ENCODE results near the gene ABLIM2.

ABLIM2 gene

GRCh38 chr4:8162625-8163024 is 4.0 kb upstream of the ABLIM2 start:
- no peaks in the 10 kb centered on the region for H3K9me3 ChIP-seq (ENCODE audit: control insufficient read depth, insufficient read depth, low read length)
- H3K4me1 ChIP-seq (ENCODE audit: insufficient read depth, low read length) = no peaks in the 10 kb centered on the region
- H3K36me3 ChIP-seq (ENCODE audit: insufficient read depth, low read length) = no peaks in the 10 kb centered on the region
- H3K9ac ChIP-seq (ENCODE audit: low read depth, low read length) = no peak overlapping the region

GRCh38 chr4:8160572-8160971 is 2.0 kb upstream of the ABLIM2 start:
- Histone ChIP-seq H3K36me3 (ENCODE audit: insufficient read depth, low read length) (no peaks in the 10 kb centered on the region), H3K9ac (ENCODE audit: low read depth, low read length) (no peak overlapping the region), H3K9me3 (ENCODE audit: control insufficient read depth, insufficient read depth, low read length) (no peaks in the 10 kb centered on the region), H3K4me1 (ENCODE audit: insufficient read depth, low read length) (no peaks in the 10 kb centered on the region)

GRCh38 chr4:8160233-8160560 is 1.6 kb upstream of the ABLIM2 start:
- Histone ChIP-seq H3K9me3 (ENCODE audit: control insufficient read depth, insufficient read depth, low read length) (no peaks in the 10 kb centered on the region), H3K9ac (ENCODE audit: low read depth, low read length) (no peak overlapping the region), H3K4me1 (ENCODE audit: insufficient read depth, low read length) (no peaks in the 10 kb centered on the region), H3K36me3 (ENCODE audit: insufficient read depth, low read length) (no peaks in the 10 kb centered on the region)

- H3K9me3 ChIP-seq (ENCODE audit: control insufficient read depth, insufficient read depth, low read length) = no peaks in the 10 kb centered on the region
Measured at GRCh38 chr4:8159537-8160232, 1.1 kb upstream of the ABLIM2 start.

GRCh38 chr4:8157944-8158709 is 486 bp downstream of the ABLIM2 start:
- H3K9ac ChIP-seq (ENCODE audit: low read depth, low read length) = peak overlapping the region; percentile 81
- H3K36me3 ChIP-seq (ENCODE audit: insufficient read depth, low read length) = no peaks in the 10 kb centered on the region
- H3K4me1 ChIP-seq (ENCODE audit: insufficient read depth, low read length) = no peaks in the 10 kb centered on the region
- H3K9me3 ChIP-seq (ENCODE audit: control insufficient read depth, insufficient read depth, low read length) = no peaks in the 10 kb centered on the region

More at GRCh38 chr4:8159537-8160232, 1.1 kb upstream of the ABLIM2 start:
- Histone ChIP-seq H3K36me3 (ENCODE audit: insufficient read depth, low read length) (no peaks in the 10 kb centered on the region), H3K9ac (ENCODE audit: low read depth, low read length) (peak overlapping the region; percentile 81; the same call in 1 of the 2 replicates), H3K4me1 (ENCODE audit: insufficient read depth, low read length) (no peaks in the 10 kb centered on the region)

GRCh38 chr4:8157496-8157895 is 1.1 kb downstream of the ABLIM2 start:
- no peaks in the 10 kb centered on the region for H3K9me3 ChIP-seq (ENCODE audit: control insufficient read depth, insufficient read depth, low read length)
- peak overlapping the region; percentile 81; the same call in 1 of the 2 replicates for H3K9ac ChIP-seq (ENCODE audit: low read depth, low read length)
- H3K36me3 ChIP-seq (ENCODE audit: insufficient read depth, low read length) = no peaks in the 10 kb centered on the region
- H3K4me1 ChIP-seq (ENCODE audit: insufficient read depth, low read length) = no peaks in the 10 kb centered on the region

- no peaks in the 10 kb centered on the region for H3K36me3 ChIP-seq (ENCODE audit: insufficient read depth, low read length)
- no peaks in the 10 kb centered on the region for H3K9me3 ChIP-seq (ENCODE audit: control insufficient read depth, insufficient read depth, low read length)
- no peak overlapping the region for H3K9ac ChIP-seq (ENCODE audit: low read depth, low read length)
- H3K4me1 ChIP-seq (ENCODE audit: insufficient read depth, low read length) = no peaks in the 10 kb centered on the region
Measured at GRCh38 chr4:8156617-8157016, 2.0 kb downstream of the ABLIM2 start.

GRCh38 chr4:8155660-8156421 is 2.8 kb downstream of the ABLIM2 start:
- H3K4me1 ChIP-seq (ENCODE audit: insufficient read depth, low read length) = no peaks in the 10 kb centered on the region
- H3K9ac ChIP-seq (ENCODE audit: low read depth, low read length) = no peak overlapping the region
- no peaks in the 10 kb centered on the region for H3K9me3 ChIP-seq (ENCODE audit: control insufficient read depth, insufficient read depth, low read length)
- no peaks in the 10 kb centered on the region for H3K36me3 ChIP-seq (ENCODE audit: insufficient read depth, low read length)

- Histone ChIP-seq H3K9me3 (ENCODE audit: control insufficient read depth, insufficient read depth, low read length) (no peaks in the 10 kb centered on the region), H3K9ac (ENCODE audit: low read depth, low read length) (no peak overlapping the region), H3K4me1 (ENCODE audit: insufficient read depth, low read length) (no peaks in the 10 kb centered on the region), H3K36me3 (ENCODE audit: insufficient read depth, low read length) (no peaks in the 10 kb centered on the region)
Measured at GRCh38 chr4:8155048-8155447, 3.6 kb downstream of the ABLIM2 start.

- Histone ChIP-seq H3K9me3 (ENCODE audit: control insufficient read depth, insufficient read depth, low read length) (no peaks in the 10 kb centered on the region), H3K36me3 (ENCODE audit: insufficient read depth, low read length) (no peaks in the 10 kb centered on the region), H3K9ac (ENCODE audit: low read depth, low read length) (no peak overlapping the region), H3K4me1 (ENCODE audit: insufficient read depth, low read length) (peaks cover 6% of the 10 kb centered on the region; the same call in 1 of the 2 replicates)
Measured at GRCh38 chr4:8153441-8153840, 5.2 kb downstream of the ABLIM2 start.

- Histone ChIP-seq H3K9ac (ENCODE audit: low read depth, low read length) (no peak overlapping the region), H3K4me1 (ENCODE audit: insufficient read depth, low read length) (peaks cover 6% of the 10 kb centered on the region; the same call in 1 of the 2 replicates), H3K9me3 (ENCODE audit: control insufficient read depth, insufficient read depth, low read length) (no peaks in the 10 kb centered on the region), H3K36me3 (ENCODE audit: insufficient read depth, low read length) (no peaks in the 10 kb centered on the region)
Measured at GRCh38 chr4:8152865-8153257, 5.8 kb downstream of the ABLIM2 start.

GRCh38 chr4:8152090-8152864 is 6.3 kb downstream of the ABLIM2 start:
- Histone ChIP-seq H3K4me1 (ENCODE audit: insufficient read depth, low read length) (peaks cover 10% of the 10 kb centered on the region; the same call in 1 of the 2 replicates), H3K9me3 (ENCODE audit: control insufficient read depth, insufficient read depth, low read length) (no peaks in the 10 kb centered on the region), H3K9ac (ENCODE audit: low read depth, low read length) (no peak overlapping the region), H3K36me3 (ENCODE audit: insufficient read depth, low read length) (no peaks in the 10 kb centered on the region)

GRCh38 chr4:8151165-8151650 is 7.4 kb downstream of the ABLIM2 start:
- H3K9ac ChIP-seq (ENCODE audit: low read depth, low read length) = no peak overlapping the region
- H3K36me3 ChIP-seq (ENCODE audit: insufficient read depth, low read length) = no peaks in the 10 kb centered on the region
- peaks cover 10% of the 10 kb centered on the region for H3K4me1 ChIP-seq (ENCODE audit: insufficient read depth, low read length)
- no peaks in the 10 kb centered on the region for H3K9me3 ChIP-seq (ENCODE audit: control insufficient read depth, insufficient read depth, low read length)

Data from ES-I3 (cell line).